GM12878 (cell line): Measurements from ENCODE around the gene ARL16. TPM values are rescaled to one million over a fixed set of nuclear protein-coding genes. Genes with fewer than 3 reads are reported as not detected.

Source experiments
- ATAC-seq: fragments of 200-7000 bp; cut with Tn5 transposase; 3 replicates; pipeline ENCODE4 v1.9.1; 2020; ENCODE audit warnings: mild to moderate bottlenecking, moderate library complexity
- BruUV-seq: library from RNA; stranded (reverse); fragments of 400-500 nt; replicated peaks from 2 replicates; lab custom pipeline; 2021; lab: Mats Ljungman, UMichigan
- CTCF ChIA-PET: fragments of 300-600 bp; sonication (Branson Sonifier 250); formaldehyde crosslinking; extraction: SDS; loops from one replicate; lab custom pipeline; 2021; ENCODE audit warnings: inconsistent platforms; lab: Yijun Ruan, JAX
- POLR2A ChIA-PET: fragments of 350-600 bp; formaldehyde crosslinking; extraction: SDS; loops from one replicate; lab custom pipeline; 2021; ENCODE audit warnings: inconsistent platforms; lab: Charles Lee
- RAD21 ChIA-PET: fragments of 300-600 bp; sonication (Branson Sonifier 250); formaldehyde crosslinking; loops from one replicate; lab custom pipeline; 2023; ENCODE audit warnings: antibody characterized with exemption; ENCODE audit not compliant: unreplicated experiment; lab: Charles Lee
- SMC1A ChIA-PET: fragments of 300-600 bp; sonication (Branson Sonifier 250); formaldehyde crosslinking; loops from one replicate; lab custom pipeline; 2023; ENCODE audit not compliant: unreplicated experiment, uncharacterized antibody; lab: Charles Lee
- DNase-seq: peaks from one replicate; pipeline ENCODE4 v3.0.0-alpha.2; 2011; ENCODE audit warnings: low read depth, low spot score
- FAIRE-seq: peaks from 3 replicates; lab custom pipeline; 2011; peaks lifted over from hg19 to GRCh38; lab: Jason Lieb, UNC
- H2AFZ ChIP-seq: 2 replicates; pipeline ENCODE4 v1.6.0; 2011; ENCODE audit warnings: low read depth, low read length, control low read depth; ENCODE audit not compliant: control insufficient read depth
- H3K27ac ChIP-seq: 2 replicates; pipeline ENCODE4 v1.5.1; 2011; ENCODE audit warnings: control low read depth; ENCODE audit not compliant: control insufficient read depth, insufficient read depth
- H3K27me3 ChIP-seq, 2 experiments: replicated peaks in 1 of 2; 2 replicates each; pipeline versions ENCODE4 v1.6.0 to v1.6.1; 2011; ENCODE audit warnings: low read length in 1 of 2; ENCODE audit not compliant: control insufficient read depth in 2 of 2, insufficient read depth in 2 of 2
- H3K36me3 ChIP-seq, 2 experiments: 2 replicates each; pipeline ENCODE4 v1.5.1; 2011; ENCODE audit warnings: low read length in 1 of 2; ENCODE audit not compliant: control insufficient read depth in 2 of 2, insufficient read depth in 2 of 2
- H3K4me1 ChIP-seq: 2 replicates; pipeline ENCODE4 v1.6.1; 2011; ENCODE audit warnings: mild to moderate bottlenecking, low read length, moderate library complexity, mixed read lengths; ENCODE audit not compliant: control insufficient read depth, insufficient read depth
- H3K4me2 ChIP-seq: 2 replicates; pipeline ENCODE4 v1.6.0; 2011; ENCODE audit warnings: control low read depth; ENCODE audit not compliant: control insufficient read depth, insufficient read depth
- H3K4me3 ChIP-seq: fragments of 200-600 bp; sonication (generic); 2 replicates; pipeline ENCODE4 v1.5.1; 2016
- H3K79me2 ChIP-seq: 2 replicates; pipeline ENCODE4 v1.6.0; 2011; ENCODE audit warnings: low read length; ENCODE audit not compliant: control insufficient read depth, insufficient read depth
- H3K9ac ChIP-seq: 2 replicates; pipeline ENCODE4 v1.8.0; 2011; ENCODE audit warnings: low read length, control low read depth, mixed read lengths; ENCODE audit not compliant: control insufficient read depth, insufficient read depth
- H3K9me3 ChIP-seq: replicated peaks from 3 replicates; pipeline ENCODE4 v1.5.1; 2011; ENCODE audit warnings: mild to moderate bottlenecking, low read length; ENCODE audit not compliant: control insufficient read depth, insufficient read depth
- H4K20me1 ChIP-seq: 2 replicates; pipeline ENCODE4 v1.6.0; 2011; ENCODE audit not compliant: control insufficient read depth, insufficient read depth
- RB1 ChIP-seq: fragments of 450-650 bp; formaldehyde crosslinking; IDR thresholded peaks from 2 replicates; pipeline ENCODE4 v1.6.1; 2017; ENCODE audit warnings: mild to moderate bottlenecking, borderline replicate concordance
- RFX5 ChIP-seq: IDR thresholded peaks from 2 replicates; pipeline ENCODE4 v1.6.1; 2011; ENCODE audit warnings: low read depth, low read length, improper control_type of control experiment
- SKIL ChIP-seq: fragments of 450-650 bp; IDR thresholded peaks from 2 replicates; pipeline ENCODE4 v1.6.1; 2017; ENCODE audit warnings: mild to moderate bottlenecking, low read depth, inconsistent platforms; ENCODE audit not compliant: poor library complexity, severe bottlenecking
- SUZ12 ChIP-seq: fragments of 200-600 bp; sonication (generic); IDR thresholded peaks from one replicate; pipeline ENCODE4 v1.6.1; 2018; ENCODE audit warnings: antibody characterized with exemption, mild to moderate bottlenecking; ENCODE audit not compliant: unreplicated experiment
- ZZZ3 ChIP-seq: IDR thresholded peaks from 2 replicates; pipeline ENCODE4 v1.6.1; 2011; ENCODE audit warnings: low read depth; ENCODE audit not compliant: control insufficient read depth, insufficient read length
- WGBS: methylation state at CpG from one replicate; pipeline ENCODE4 v1.1.6; 2016; ENCODE audit warnings: low lambda C conversion rate; ENCODE audit not compliant: insufficient replicate concordance, insufficient coverage; ENCODE audit errors: missing lambda C conversion rate; 5-methylcytosine and 5-hydroxymethylcytosine counted together
- in situ Hi-C: fragments of 300-500 bp; cut with MboI; formaldehyde crosslinking; loops from 9 replicates; pipeline ENCODE4 v1.14.3; 2018; ENCODE audit warnings: mixed read lengths
- intact Hi-C: fragments of 100-400 bp; cut with micrococcal nuclease; formaldehyde crosslinking; loops from one replicate; pipeline ENCODE4 v1.14.2; 2022; ENCODE audit not compliant: unreplicated experiment
- polyA plus RNA-seq, 11 experiments: library from polyadenylated mRNA; depleted of rRNA in 4 of 11; unstranded in 6 of 11; stranded (reverse) in 5 of 11; fragments of >200 nt; fragmentation: Nextera tagmentation in 4 of 11; fragmentation: Illumina TruSeq in 1 of 11; extraction: Ambion mirVana in 4 of 11; extraction: Trizol in 1 of 11; gene quantifications; 1 replicate in 1 of 11; 2 replicates in 10 of 11; pipeline versions ENCODE4 v1.2.1 to v1.2.3, GENCODE V29; 2011 to 2016; ENCODE audit warnings: inconsistent platforms in 2 of 11, missing spikeins in 2 of 11, low read depth in 1 of 11
- total RNA-seq, 4 experiments: library from RNA; depleted of rRNA in 3 of 4; stranded (reverse); fragments of >200 nt in 3 of 4; fragmentation: Illumina TruSeq in 1 of 4; extraction: Trizol in 1 of 4; gene quantifications; 2 replicates each; pipeline versions ENCODE4 v1.2.1 to v1.2.3, GENCODE V29; 2013 to 2021

The ARL16 gene
- total and polyA plus RNA-seq, 10 of the 15 experiments (the other 5 are each of a cell fraction or from before 2014, with no cell fraction given), result 4.7 to 47.6 (median 30.9) TPM

GRCh38 chr17:81656118-81656743 lies 27.4 kb downstream of the ARL16 start, which contains the start of gene PDE6G:
Gene PDE6G (minus strand): TSS chr17:81656542. CDS start chr17:81653305, 3,237 bp downstream.
- POLR2A ChIA-PET, result interaction anchor here (1.1 to 1.8 kb wide), 2 partner anchors 9 to 27 kb away, joined by 3 to 5 read pairs; partner anchors contain the start of genes ARL16 and HGS

More at GRCh38 chr17:81656118-81656743, 27.4 kb downstream of the ARL16 start, which contains the start of gene PDE6G:
- intact Hi-C loops, result no loop called here
- H3K9ac ChIP-seq, result no peak within 1 kb of the TSS
- ChIA-PET CTCF (no interaction called here), RAD21 (interaction anchor here (1.0 kb wide), 1 partner anchor 104 kb away, joined by 3 read pairs; the partner anchor contains the start of gene FAAP100), SMC1A (interaction anchor here (0.8 kb wide), 1 partner anchor 89 kb away, joined by 5 read pairs; no protein-coding TSS in a partner anchor)
- in situ Hi-C loops, result no loop called here
- peaks cover 8% of the 10 kb centered on the region; the same call in 1 of the 2 replicates for H3K4me1 ChIP-seq
- no peak within 1 kb of the TSS for H3K4me3 ChIP-seq
- no peaks in the 10 kb centered on the region for H3K79me2 ChIP-seq
- H3K4me2 ChIP-seq, result no peak within 1 kb of the TSS
- H3K27me3 ChIP-seq, result no peaks in the 10 kb centered on the region
- FAIRE-seq (no peak), DNase-seq (no peak), ATAC-seq (no peak)
- no peaks in the 10 kb centered on the region for H4K20me1 ChIP-seq
- H3K36me3 ChIP-seq, result no peaks in the 10 kb centered on the region
- no peaks in the 10 kb centered on the region for H3K9me3 ChIP-seq
- no peak within 1 kb of the TSS for H3K27ac ChIP-seq
- H2AFZ ChIP-seq, result no peak within 1 kb of the TSS
- no TSS peak for BruUV-seq
- TF ChIP-seq SUZ12, result no peak
- TF ChIP-seq RFX5, result no peak
- TF ChIP-seq SKIL, result no peak
- no peak for TF ChIP-seq ZZZ3
- no peak for TF ChIP-seq RB1
- 67% methylated on average over 15 of the region's 15 CpGs for WGBS
